Naive thymus-derived CD4-positive, alpha-beta T cell (primary cell): ENCODE results near the gene BLOC1S2. TPM values are rescaled to one million over a fixed set of nuclear protein-coding genes. Genes with fewer than 3 reads are reported as not detected.

Source experiments
- ATAC-seq: fragments of 150-1000 bp; cut with Tn5 transposase; 2 replicates; pipeline ENCODE4 v1.10.0; 2021; ENCODE audit warnings: mild to moderate bottlenecking, moderate library complexity
- CTCF ChIA-PET: fragments of 350-600 bp; sonication (Branson Sonifier 250); formaldehyde crosslinking; loops from one replicate; lab custom pipeline; 2021; ENCODE audit warnings: antibody characterized with exemption; lab: Charles Lee
- POLR2A ChIA-PET: fragments of 350-600 bp; sonication (Branson Sonifier 250); formaldehyde crosslinking; loops from one replicate; lab custom pipeline; 2021; ENCODE audit warnings: antibody characterized with exemption, inconsistent platforms; lab: Charles Lee
- DNase-seq, 9 donors: peaks; one replicate each; pipeline versions ENCODE4 v3.0.0 to v3.0.0-alpha.2; 2020 to 2022; ENCODE audit warnings: mixed read lengths in 1 of 9
- H3K27ac ChIP-seq: one replicate; pipeline ENCODE4 v1.7.0; 2013; ENCODE audit warnings: mild to moderate bottlenecking, low read depth, low read length, moderate library complexity
- H3K27me3 ChIP-seq, 2 donors: one replicate each; pipeline ENCODE4 v1.7.0; 2013; ENCODE audit warnings: low read length in 2 of 2, mild to moderate bottlenecking in 2 of 2, moderate library complexity in 2 of 2; ENCODE audit not compliant: control insufficient read depth in 2 of 2, insufficient read depth in 2 of 2
- H3K36me3 ChIP-seq, 3 experiments: 1 replicate in 2 of 3; 2 replicates in 1 of 3; pipeline ENCODE4 v1.7.0; 2013; ENCODE audit warnings: low read length in 3 of 3, mild to moderate bottlenecking in 3 of 3, moderate library complexity in 1 of 3; ENCODE audit not compliant: insufficient read depth in 3 of 3, control insufficient read depth in 2 of 3
- H3K4me1 ChIP-seq, 2 donors: one replicate each; pipeline ENCODE4 v1.7.0; 2013; ENCODE audit warnings: low read length in 2 of 2, mild to moderate bottlenecking in 2 of 2, moderate library complexity in 1 of 2; ENCODE audit not compliant: control insufficient read depth in 2 of 2, insufficient read depth in 2 of 2
- H3K4me3 ChIP-seq: 2 replicates; pipeline ENCODE4 v1.7.0; 2013; ENCODE audit warnings: mild to moderate bottlenecking, low read length
- H3K9me3 ChIP-seq, 3 experiments: 1 replicate in 2 of 3; 2 replicates in 1 of 3; pipeline ENCODE4 v1.7.0; 2013; ENCODE audit warnings: low read length in 3 of 3; ENCODE audit not compliant: control insufficient read depth in 2 of 3
- H3K27ac Mint-ChIP-seq, 9 donors: one replicate each; pipeline ENCODE4 v1.8.0; 2020 to 2022; ENCODE audit warnings: mixed read lengths in 9 of 9, mild to moderate bottlenecking in 8 of 9, moderate library complexity in 5 of 9, inconsistent platforms in 2 of 9
- H3K27me3 Mint-ChIP-seq, 5 donors: one replicate each; pipeline ENCODE4 v1.8.0; 2021 to 2022; ENCODE audit warnings: mixed read lengths in 5 of 5, mild to moderate bottlenecking in 1 of 5
- H3K36me3 Mint-ChIP-seq, 5 donors: one replicate each; pipeline ENCODE4 v1.8.0; 2020 to 2022; ENCODE audit warnings: mixed read lengths in 5 of 5, mild to moderate bottlenecking in 3 of 5, inconsistent platforms in 1 of 5
- H3K4me1 Mint-ChIP-seq, 7 donors: one replicate each; pipeline ENCODE4 v1.8.0; 2020 to 2022; ENCODE audit warnings: mixed read lengths in 7 of 7, mild to moderate bottlenecking in 3 of 7, inconsistent platforms in 1 of 7
- H3K4me3 Mint-ChIP-seq, 10 donors: one replicate each; pipeline ENCODE4 v1.8.0; 2020 to 2022; ENCODE audit warnings: mild to moderate bottlenecking in 10 of 10, mixed read lengths in 10 of 10, moderate library complexity in 6 of 10, inconsistent platforms in 2 of 10
- H3K9me3 Mint-ChIP-seq, 11 donors: one replicate each; pipeline ENCODE4 v1.8.0; 2020 to 2022; ENCODE audit warnings: mixed read lengths in 11 of 11, mild to moderate bottlenecking in 4 of 11, inconsistent platforms in 1 of 11, moderate library complexity in 1 of 11
- intact Hi-C, 2 donors: fragments of 100-400 bp; cut with micrococcal nuclease; formaldehyde crosslinking; loops; one replicate each; pipeline ENCODE4 v1.15.1; 2023
- polyA plus RNA-seq, 2 donors: library from polyadenylated mRNA; unstranded; fragments of 300-500 nt; fragmentation: Illumina TruSeq; gene quantifications; one replicate each; pipeline ENCODE4 v1.2.3, GENCODE V29; 2021
- total RNA-seq, 6 experiments: library from RNA in 5 of 6; stranded (reverse) in 5 of 6; gene quantifications; 1 replicate in 5 of 6; 2 replicates in 1 of 6; pipeline ENCODE4 v1.2.3 and lab custom pipeline; 2021 to 2026

Gene BLOC1S2
- 10 to 100 TPM; 31.5 to 51.3 (median 39.9) TPM for total RNA-seq
- 10 to 100 TPM; 51.9 to 63.4 TPM for polyA plus RNA-seq
- 20.6 reads per million, percentile 51 among the genes with 10 or more reads in this experiment for total RNA-seq (lab: John Stamatoyannopoulos, UW)

- POLR2A ChIA-PET, result interaction anchor here (0.6 to 1.5 kb wide), 7 partner anchors 15 to 248 kb away, joined by 3 to 6 read pairs (median 3); partner anchors contain the start of gene CWF19L1
- peaks cover 0 to 6% (median 0%) of the 10 kb centered on the region in 11 donors for H3K9me3 Mint-ChIP-seq
- H3K27ac Mint-ChIP-seq, result peak within 1 kb of the TSS; percentile 94 to 100 (median 99)
- H3K36me3 ChIP-seq, result peaks cover 0 to 12% (median 0%) of the 10 kb centered on the region in 3 experiments
- H3K27ac ChIP-seq, result peak within 1 kb of the TSS; percentile 86
- H3K4me1 ChIP-seq, result peaks cover 10 to 17% of the 10 kb centered on the region in 2 donors
- peak within 1 kb of the TSS; percentile 95 to 100 (median 100) for H3K4me3 Mint-ChIP-seq
- H3K9me3 ChIP-seq, result no peaks in the 10 kb centered on the region
- intact Hi-C loops, result loop anchor here (1.0 to 10.0 kb wide), 10 partner anchors 19 to 628 kb away; partner anchors contain the start of genes CHUK (in 2 of the 2), CWF19L1 (in 2 of the 2), ERLIN1 (in 2 of the 2) and HIF1AN (in 1 of the 2)
- H3K27me3 ChIP-seq, result no peaks in the 10 kb centered on the region
- H3K27me3 Mint-ChIP-seq, result no peaks in the 10 kb centered on the region
- peak; percentile 71 to 97 (median 86) for DNase-seq
- peaks cover 0 to 10% (median 5%) of the 10 kb centered on the region in 5 donors for H3K36me3 Mint-ChIP-seq
- peak within 1 kb of the TSS; percentile 99 for H3K4me3 ChIP-seq
- ATAC-seq, result peak; percentile 92
- CTCF ChIA-PET, result no interaction called here
- H3K4me1 Mint-ChIP-seq, result peaks cover 14 to 32% (median 26%) of the 10 kb centered on the region in 7 donors
These were observed at the start of gene BLOC1S2 for GRCh38 chr10:100286051-100287033. TSS of gene BLOC1S2 (minus strand) at chr10:100286680. CDS start at chr10:100286659, 21 bp downstream.

DNA sequence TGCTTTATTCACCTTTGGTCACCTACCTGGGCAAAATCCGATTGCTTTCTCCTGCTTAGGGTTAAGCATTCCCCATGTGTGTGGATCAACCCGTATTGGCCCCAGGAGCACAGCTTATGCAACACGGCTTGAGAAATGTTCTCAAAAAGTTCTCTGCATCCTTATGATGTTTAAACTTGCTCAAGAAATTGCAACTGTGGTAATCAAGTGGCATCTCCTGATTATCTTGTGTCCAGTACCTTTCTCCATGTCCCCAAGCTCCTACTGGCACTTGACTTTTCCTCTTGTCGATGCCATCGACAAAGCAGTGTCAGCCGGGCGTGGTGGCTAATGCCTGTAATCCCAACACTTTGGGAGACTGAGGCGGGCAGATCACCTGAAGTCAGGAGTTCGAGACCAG lies 48.3 kb upstream of the BLOC1S2 start:
- Histone ChIP-seq H3K4me3 (no peak overlapping the region), H3K36me3 (no peaks in the 10 kb centered on the region), H3K27me3 (no peaks in the 10 kb centered on the region), H3K27ac (no peak overlapping the region), H3K9me3 (no peaks in the 10 kb centered on the region), H3K4me1 (no peaks in the 10 kb centered on the region)
- CTCF ChIA-PET, result interaction anchor here (0.8 to 3.1 kb wide), 3 partner anchors 25 to 175 kb away, joined by 3 to 16 read pairs (median 4); no protein-coding TSS in a partner anchor
- Mint-ChIP-seq H3K36me3 (peaks cover 0 to 2% (median 0%) of the 10 kb centered on the region in 5 donors), H3K27ac (no peak overlapping the region), H3K4me1 (peaks cover 0 to 20% (median 0%) of the 10 kb centered on the region in 7 donors), H3K27me3 (peaks cover 0 to 40% (median 3%) of the 10 kb centered on the region in 5 donors), H3K9me3 (no peaks in the 10 kb centered on the region), H3K4me3 (no peak overlapping the region)
- intact Hi-C loops, result loop anchor here in 1 of 2 donors (5.0 kb wide), 1 partner anchor 408 kb away; no protein-coding TSS in a partner anchor
- no peak for ATAC-seq
- no peak for DNase-seq
- POLR2A ChIA-PET, result interaction anchor here (0.8 kb wide), 1 partner anchor 209 kb away, joined by 5 read pairs; no protein-coding TSS in a partner anchor

GRCh38 chr10:100333661-100334440 lies 47.4 kb upstream of the BLOC1S2 start:
- Histone ChIP-seq H3K4me1 (no peaks in the 10 kb centered on the region), H3K27me3 (no peaks in the 10 kb centered on the region), H3K36me3 (no peaks in the 10 kb centered on the region), H3K4me3 (no peak overlapping the region), H3K9me3 (no peaks in the 10 kb centered on the region), H3K27ac (no peak overlapping the region)
- no peak overlapping the region for H3K4me3 Mint-ChIP-seq
- H3K27me3 Mint-ChIP-seq, result peaks cover 0 to 40% (median 5%) of the 10 kb centered on the region in 5 donors
- ChIA-PET POLR2A (interaction anchor here (0.8 kb wide), 1 partner anchor 210 kb away, joined by 5 read pairs; no protein-coding TSS in a partner anchor), CTCF (interaction anchor here (1.1 to 1.4 kb wide), 2 partner anchors 17 to 99 kb away, joined by 3 read pairs; no protein-coding TSS in a partner anchor)
- peaks cover 0 to 2% (median 0%) of the 10 kb centered on the region in 5 donors for H3K36me3 Mint-ChIP-seq
- DNase-seq (no peak), ATAC-seq (no peak)
- intact Hi-C loops, result no loop called here
- peaks cover 0 to 13% (median 0%) of the 10 kb centered on the region in 7 donors for H3K4me1 Mint-ChIP-seq
- H3K27ac Mint-ChIP-seq, result peak overlapping the region in 1 of 9 donors; percentile 49
- no peaks in the 10 kb centered on the region for H3K9me3 Mint-ChIP-seq

DNA sequence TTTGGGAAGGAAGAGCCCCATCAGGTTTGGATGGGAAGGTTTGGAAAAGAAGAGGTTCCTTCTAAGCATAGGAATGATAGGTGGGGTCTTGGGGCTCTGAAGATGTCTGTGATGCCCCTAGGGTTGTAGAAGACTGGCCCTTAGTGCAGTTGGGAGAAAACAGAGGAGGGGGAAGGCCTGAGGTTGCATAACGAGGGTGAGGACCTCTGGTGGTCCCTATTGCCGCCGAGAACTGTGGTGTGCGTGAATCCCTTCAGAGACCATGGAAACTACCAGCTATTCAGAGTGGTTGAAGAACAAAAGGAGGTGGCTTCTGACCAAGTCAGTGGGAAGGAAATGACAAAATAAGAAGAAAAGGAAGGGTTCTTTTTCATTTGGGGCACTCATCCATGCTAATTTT lies 46.6 kb upstream of the BLOC1S2 start:
- POLR2A ChIA-PET, result interaction anchor here (1.2 kb wide), 1 partner anchor 101 kb away, joined by 3 read pairs; no protein-coding TSS in a partner anchor
- no peaks in the 10 kb centered on the region for H3K27me3 ChIP-seq
- CTCF ChIA-PET, result interaction anchor here (0.9 to 1.1 kb wide), 2 partner anchors 17 to 155 kb away, joined by 3 read pairs; no protein-coding TSS in a partner anchor
- Mint-ChIP-seq H3K4me3 (no peak overlapping the region), H3K27ac (peak overlapping the region in 1 of 9 donors; percentile 24), H3K27me3 (peaks cover 0 to 40% (median 5%) of the 10 kb centered on the region in 5 donors), H3K9me3 (no peaks in the 10 kb centered on the region), H3K4me1 (peaks cover 0 to 8% (median 0%) of the 10 kb centered on the region in 7 donors), H3K36me3 (peaks cover 0 to 2% (median 0%) of the 10 kb centered on the region in 5 donors)
- H3K27ac ChIP-seq, result no peak overlapping the region
- DNase-seq, result no peak
- no peaks in the 10 kb centered on the region for H3K36me3 ChIP-seq
- no peak for ATAC-seq
- no peaks in the 10 kb centered on the region for H3K4me1 ChIP-seq
- intact Hi-C loops, result no loop called here
- no peak overlapping the region for H3K4me3 ChIP-seq
- no peaks in the 10 kb centered on the region for H3K9me3 ChIP-seq

- no peak for DNase-seq
- H3K27me3 ChIP-seq, result no peaks in the 10 kb centered on the region
- Mint-ChIP-seq H3K4me3 (no peak within 1 kb of the TSS), H3K4me1 (peaks cover 3 to 21% (median 12%) of the 10 kb centered on the region in 7 donors), H3K27ac (no peak within 1 kb of the TSS), H3K27me3 (peaks cover 0 to 39% (median 5%) of the 10 kb centered on the region in 5 donors), H3K36me3 (peaks cover 0 to 2% (median 0%) of the 10 kb centered on the region in 5 donors), H3K9me3 (no peaks in the 10 kb centered on the region)
- ChIA-PET POLR2A (no interaction called here), CTCF (interaction anchor here (0.5 to 1.4 kb wide), 6 partner anchors 9 to 280 kb away, joined by 3 to 4 read pairs (median 4); partner anchors contain the start of gene HIF1AN)
- no peak within 1 kb of the TSS for H3K4me3 ChIP-seq
- H3K27ac ChIP-seq, result no peak within 1 kb of the TSS
- H3K4me1 ChIP-seq, result peaks cover 0 to 3% of the 10 kb centered on the region in 2 donors
- no peaks in the 10 kb centered on the region for H3K9me3 ChIP-seq
- no peaks in the 10 kb centered on the region for H3K36me3 ChIP-seq
- intact Hi-C loops, result no loop called here
- ATAC-seq, result no peak
These were observed 43.6 kb upstream of the BLOC1S2 start, which contains the start of gene PKD2L1 for GRCh38 chr10:100330079-100330478. TSS of gene PKD2L1 (minus strand) at chr10:100330228. CDS start at chr10:100330103, 125 bp downstream.
